Measurements from ENCODE around the gene SSTR4.

The SSTR4 gene

GRCh38 chr20:23019403-23019802 is 15.7 kb upstream of the SSTR4 start:
- TF ChIP-seq SNAI2 (CRISPR knock-in tag; IDR thresholded peaks at IDR 0.05), result no peak
- ATAC-seq, result no peak

DNA sequence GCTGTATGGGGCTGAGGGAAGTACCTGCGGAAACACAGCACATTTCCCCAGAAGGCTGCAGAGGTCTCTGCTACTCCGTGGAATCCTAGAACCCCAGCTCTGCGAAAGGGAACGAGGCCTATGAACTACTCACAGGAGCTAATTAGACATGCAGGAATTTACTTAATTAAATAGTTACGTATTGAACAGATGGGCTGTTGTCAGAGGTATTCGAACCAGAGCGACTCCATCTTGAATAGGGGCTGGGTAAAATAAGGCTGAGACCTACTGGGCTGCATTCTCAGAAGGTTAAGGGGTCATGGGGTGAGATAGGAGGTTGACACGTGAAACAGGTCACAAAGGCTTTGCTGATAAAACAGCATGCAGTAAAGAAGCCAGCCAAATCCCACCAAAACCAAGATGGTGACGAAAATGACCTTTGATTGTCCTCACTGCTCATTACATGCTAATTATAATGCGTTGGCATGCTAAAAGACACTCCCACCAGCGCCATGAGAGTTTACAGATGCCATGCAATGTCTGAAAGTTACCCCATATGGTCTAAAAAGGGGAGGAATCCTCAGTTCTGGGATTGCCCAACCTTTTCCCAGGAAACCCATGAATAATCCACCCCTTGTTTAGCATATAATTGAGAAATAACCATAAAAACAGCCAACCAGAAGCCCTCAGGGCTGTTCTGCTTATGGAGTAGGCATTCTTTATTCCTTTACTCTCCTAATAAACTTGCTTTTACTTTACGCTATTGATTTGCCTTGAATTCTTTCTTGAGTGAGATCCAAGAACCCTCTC is 14.7 kb upstream of the SSTR4 start:
- TF ChIP-seq OSR1 (CRISPR knock-in tag; IDR thresholded peaks at IDR 0.05) (no peak), ZFP3 (CRISPR knock-in tag; IDR thresholded peaks at IDR 0.05) (no peak), CSRNP3 (CRISPR knock-in tag; IDR thresholded peaks at IDR 0.05) (no peak), ZC3H10 (CRISPR knock-in tag; IDR thresholded peaks at IDR 0.05) (no peak), RARB (CRISPR knock-in tag; IDR thresholded peaks at IDR 0.05) (no peak), ARNTL (CRISPR knock-in tag; IDR thresholded peaks at IDR 0.05; ENCODE audit: borderline replicate concordance, low read depth) (no peak), POU6F1 (CRISPR knock-in tag; IDR thresholded peaks at IDR 0.05; ENCODE audit: borderline replicate concordance, low read depth) (no peak)
- no peak for ATAC-seq

GRCh38 chr20:23021541-23021940 is 13.6 kb upstream of the SSTR4 start:
- no peak for TF ChIP-seq SNAI2 (CRISPR knock-in tag; IDR thresholded peaks at IDR 0.05)
- TF ChIP-seq ZFP3 (CRISPR knock-in tag; IDR thresholded peaks at IDR 0.05), result no peak
- no peak for TF ChIP-seq TOX (CRISPR knock-in tag; IDR thresholded peaks at IDR 0.05; ENCODE audit: borderline replicate concordance)
- no peak for TF ChIP-seq GLIS3 (CRISPR knock-in tag; IDR thresholded peaks at IDR 0.05)
- no peak for TF ChIP-seq ISL1 (CRISPR knock-in tag; IDR thresholded peaks at IDR 0.05)
- TF ChIP-seq CSDC2 (CRISPR knock-in tag; IDR thresholded peaks at IDR 0.05), result no peak
- no peak for TF ChIP-seq OSR1 (CRISPR knock-in tag; IDR thresholded peaks at IDR 0.05)
- no peak for TF ChIP-seq POU6F1 (CRISPR knock-in tag; IDR thresholded peaks at IDR 0.05; ENCODE audit: borderline replicate concordance, low read depth)
- TF ChIP-seq ZC3H10 (CRISPR knock-in tag; IDR thresholded peaks at IDR 0.05), result no peak
- no peak for TF ChIP-seq TCF4 (CRISPR knock-in tag; IDR thresholded peaks at IDR 0.05; ENCODE audit: borderline replicate concordance)
- no peak for TF ChIP-seq CSRNP3 (CRISPR knock-in tag; IDR thresholded peaks at IDR 0.05)
- TF ChIP-seq, protein P1, sequence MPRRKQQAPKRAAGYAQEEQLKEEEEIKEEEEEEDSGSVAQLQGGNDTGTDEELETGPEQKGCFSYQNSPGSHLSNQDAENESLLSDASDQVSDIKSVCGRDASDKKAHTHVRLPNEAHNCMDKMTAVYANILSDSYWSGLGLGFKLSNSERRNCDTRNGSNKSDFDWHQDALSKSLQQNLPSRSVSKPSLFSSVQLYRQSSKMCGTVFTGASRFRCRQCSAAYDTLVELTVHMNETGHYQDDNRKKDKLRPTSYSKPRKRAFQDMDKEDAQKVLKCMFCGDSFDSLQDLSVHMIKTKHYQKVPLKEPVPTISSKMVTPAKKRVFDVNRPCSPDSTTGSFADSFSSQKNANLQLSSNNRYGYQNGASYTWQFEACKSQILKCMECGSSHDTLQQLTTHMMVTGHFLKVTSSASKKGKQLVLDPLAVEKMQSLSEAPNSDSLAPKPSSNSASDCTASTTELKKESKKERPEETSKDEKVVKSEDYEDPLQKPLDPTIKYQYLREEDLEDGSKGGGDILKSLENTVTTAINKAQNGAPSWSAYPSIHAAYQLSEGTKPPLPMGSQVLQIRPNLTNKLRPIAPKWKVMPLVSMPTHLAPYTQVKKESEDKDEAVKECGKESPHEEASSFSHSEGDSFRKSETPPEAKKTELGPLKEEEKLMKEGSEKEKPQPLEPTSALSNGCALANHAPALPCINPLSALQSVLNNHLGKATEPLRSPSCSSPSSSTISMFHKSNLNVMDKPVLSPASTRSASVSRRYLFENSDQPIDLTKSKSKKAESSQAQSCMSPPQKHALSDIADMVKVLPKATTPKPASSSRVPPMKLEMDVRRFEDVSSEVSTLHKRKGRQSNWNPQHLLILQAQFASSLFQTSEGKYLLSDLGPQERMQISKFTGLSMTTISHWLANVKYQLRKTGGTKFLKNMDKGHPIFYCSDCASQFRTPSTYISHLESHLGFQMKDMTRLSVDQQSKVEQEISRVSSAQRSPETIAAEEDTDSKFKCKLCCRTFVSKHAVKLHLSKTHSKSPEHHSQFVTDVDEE (CRISPR knock-in tag; IDR thresholded peaks at IDR 0.05), result no peak
- TF ChIP-seq, protein P2, sequence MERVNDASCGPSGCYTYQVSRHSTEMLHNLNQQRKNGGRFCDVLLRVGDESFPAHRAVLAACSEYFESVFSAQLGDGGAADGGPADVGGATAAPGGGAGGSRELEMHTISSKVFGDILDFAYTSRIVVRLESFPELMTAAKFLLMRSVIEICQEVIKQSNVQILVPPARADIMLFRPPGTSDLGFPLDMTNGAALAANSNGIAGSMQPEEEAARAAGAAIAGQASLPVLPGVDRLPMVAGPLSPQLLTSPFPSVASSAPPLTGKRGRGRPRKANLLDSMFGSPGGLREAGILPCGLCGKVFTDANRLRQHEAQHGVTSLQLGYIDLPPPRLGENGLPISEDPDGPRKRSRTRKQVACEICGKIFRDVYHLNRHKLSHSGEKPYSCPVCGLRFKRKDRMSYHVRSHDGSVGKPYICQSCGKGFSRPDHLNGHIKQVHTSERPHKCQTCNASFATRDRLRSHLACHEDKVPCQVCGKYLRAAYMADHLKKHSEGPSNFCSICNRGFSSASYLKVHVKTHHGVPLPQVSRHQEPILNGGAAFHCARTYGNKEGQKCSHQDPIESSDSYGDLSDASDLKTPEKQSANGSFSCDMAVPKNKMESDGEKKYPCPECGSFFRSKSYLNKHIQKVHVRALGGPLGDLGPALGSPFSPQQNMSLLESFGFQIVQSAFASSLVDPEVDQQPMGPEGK (CRISPR knock-in tag; IDR thresholded peaks at IDR 0.05; ENCODE audit: borderline replicate concordance), result no peak
- TF ChIP-seq CREB5 (CRISPR knock-in tag; IDR thresholded peaks at IDR 0.05; ENCODE audit: low read depth), result no peak
- no peak for TF ChIP-seq ZNF8 (CRISPR knock-in tag; IDR thresholded peaks at IDR 0.05)
- no peak for TF ChIP-seq ARNTL (CRISPR knock-in tag; IDR thresholded peaks at IDR 0.05; ENCODE audit: borderline replicate concordance, low read depth)
- TF ChIP-seq RARB (CRISPR knock-in tag; IDR thresholded peaks at IDR 0.05), result no peak

More at GRCh38 chr20:23021541-23021940, 13.6 kb upstream of the SSTR4 start:
- ATAC-seq, result no peak
